ENCODE results near the gene LMBR1.
"Not testable (repeated sequence)": the region's sequence is repeated elsewhere in the genome, so short reads cannot be mapped to it uniquely, and the experiment has no call there.

LMBR1 gene

DNA sequence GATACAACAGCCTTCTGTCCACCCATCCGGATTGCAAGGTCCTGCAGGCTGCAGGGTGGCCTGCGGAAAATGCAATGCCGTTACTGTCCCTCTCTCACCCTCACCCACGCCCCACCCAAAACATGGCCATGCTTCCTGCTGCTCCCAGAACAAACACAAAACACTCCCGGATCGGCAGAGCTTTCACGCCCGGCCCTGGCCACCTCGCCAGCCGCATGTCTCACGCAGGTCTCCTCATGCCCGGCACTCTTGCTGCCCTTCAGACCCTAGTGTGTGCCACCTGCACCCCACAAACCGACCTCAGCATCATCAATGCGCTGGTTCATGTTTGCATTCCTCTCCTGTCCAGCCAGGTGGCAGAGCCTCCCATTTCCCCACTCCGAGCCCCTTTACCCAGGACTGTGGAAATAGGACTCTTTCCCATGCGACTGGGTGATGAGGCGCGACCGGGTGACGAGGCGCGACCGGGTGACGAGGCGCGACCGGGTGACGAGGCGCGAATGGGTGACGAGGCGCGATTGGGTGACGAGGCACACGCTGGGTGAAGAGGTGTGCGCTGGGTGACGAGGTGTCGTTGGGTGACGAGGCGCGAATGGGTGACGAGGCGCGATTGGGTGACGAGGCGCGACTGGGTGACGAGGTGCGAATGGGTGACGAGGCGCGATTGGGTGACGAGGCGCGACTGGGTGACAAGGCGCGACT is 47.6 kb upstream of the LMBR1 start:
- peaks cover 28% of the 10 kb centered on the region for H3K27me3 ChIP-seq (ENCODE audit: control insufficient read depth, low read length)
- peaks cover 18% of the 10 kb centered on the region for H3K9me3 ChIP-seq (ENCODE audit: control insufficient read depth, insufficient read depth, low read length)
- no peak overlapping the region for H3K4me2 ChIP-seq (ENCODE audit: low read length)
- no peak overlapping the region for H3K27ac ChIP-seq (ENCODE audit: low read depth, low read length)
- peaks cover 8% of the 10 kb centered on the region for H3K4me1 ChIP-seq (ENCODE audit: control insufficient read depth, low read length)
- H3K79me2 ChIP-seq (ENCODE audit: control insufficient read depth, low read length) = no peaks in the 10 kb centered on the region
- H4K20me1 ChIP-seq (ENCODE audit: control insufficient read depth, insufficient read depth, low read depth, low read length) = no peaks in the 10 kb centered on the region
- TF ChIP-seq EZH2phosphoT487 (IDR thresholded peaks at IDR 0.05; ENCODE audit: borderline replicate concordance, low read length) (no peak), CTCF (IDR thresholded peaks at IDR 0.05; ENCODE audit: low read depth, low read length, poor library complexity, severe bottlenecking) (no peak)
- H3K4me3 ChIP-seq (ENCODE audit: low read length) = no peak overlapping the region
- no peaks in the 10 kb centered on the region for H3K9me2 ChIP-seq (replicated peaks; ENCODE audit: control insufficient read depth, low read length)
- no peaks in the 10 kb centered on the region for H3K36me3 ChIP-seq (ENCODE audit: control insufficient read depth, low read length)
- peaks cover 3% of the 10 kb centered on the region; the same call in 1 of the 2 replicates for H3F3A ChIP-seq (ENCODE audit: control insufficient read depth, insufficient read depth)

DNA sequence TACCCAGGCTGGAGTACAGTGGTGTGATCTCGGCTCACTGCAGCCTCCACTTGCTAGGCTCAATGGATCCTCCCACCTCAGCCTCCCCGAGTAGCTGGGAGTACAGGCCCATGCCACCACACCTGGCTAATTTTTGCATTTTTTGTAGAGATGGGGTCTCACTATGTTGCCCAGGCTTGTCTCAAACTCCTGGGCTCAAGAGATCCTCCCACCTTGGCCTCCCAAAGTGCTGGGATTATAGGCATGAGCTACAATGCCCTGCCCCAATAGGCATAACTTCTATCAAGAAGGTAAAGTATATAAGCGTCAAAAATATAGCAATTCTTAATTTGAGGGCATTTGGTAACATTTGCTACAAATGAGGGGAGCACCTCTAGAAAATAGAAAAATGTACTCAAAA is 43.8 kb upstream of the LMBR1 start:
- not testable (repeated sequence) for H3K4me3 ChIP-seq (ENCODE audit: low read length); H3K9me2 ChIP-seq (replicated peaks; ENCODE audit: control insufficient read depth, low read length); H4K20me1 ChIP-seq (ENCODE audit: control insufficient read depth, insufficient read depth, low read depth, low read length); H3K27me3 ChIP-seq (ENCODE audit: control insufficient read depth, low read length); H3K36me3 ChIP-seq (ENCODE audit: control insufficient read depth, low read length); H3F3A ChIP-seq (ENCODE audit: control insufficient read depth, insufficient read depth); H3K4me2 ChIP-seq (ENCODE audit: low read length); H3K27ac ChIP-seq (ENCODE audit: low read depth, low read length); H3K4me1 ChIP-seq (ENCODE audit: control insufficient read depth, low read length); H3K79me2 ChIP-seq (ENCODE audit: control insufficient read depth, low read length)
- peaks cover 16% of the 10 kb centered on the region for H3K9me3 ChIP-seq (ENCODE audit: control insufficient read depth, insufficient read depth, low read length)

GRCh38 chr7:156935250-156935649 is 42.3 kb upstream of the LMBR1 start:
- Histone ChIP-seq H3K4me2 (ENCODE audit: low read length) (no peak overlapping the region), H3K79me2 (ENCODE audit: control insufficient read depth, low read length) (no peaks in the 10 kb centered on the region), H3K36me3 (ENCODE audit: control insufficient read depth, low read length) (no peaks in the 10 kb centered on the region), H3K27me3 (ENCODE audit: control insufficient read depth, low read length) (peaks cover 9% of the 10 kb centered on the region), H3K4me3 (ENCODE audit: low read length) (no peak overlapping the region), H3F3A (ENCODE audit: control insufficient read depth, insufficient read depth) (no peaks in the 10 kb centered on the region), H3K9me2 (replicated peaks; ENCODE audit: control insufficient read depth, low read length) (no peaks in the 10 kb centered on the region), H3K27ac (ENCODE audit: low read depth, low read length) (no peak overlapping the region), H3K9me3 (ENCODE audit: control insufficient read depth, insufficient read depth, low read length) (peaks cover under 1% of the 10 kb centered on the region; the same call in 1 of the 2 replicates), H3K4me1 (ENCODE audit: control insufficient read depth, low read length) (no peaks in the 10 kb centered on the region), H4K20me1 (ENCODE audit: control insufficient read depth, insufficient read depth, low read depth, low read length) (no peaks in the 10 kb centered on the region)
- TF ChIP-seq EZH2phosphoT487 (IDR thresholded peaks at IDR 0.05; ENCODE audit: borderline replicate concordance, low read length) (no peak), CTCF (IDR thresholded peaks at IDR 0.05; ENCODE audit: low read depth, low read length, poor library complexity, severe bottlenecking) (no peak)

DNA sequence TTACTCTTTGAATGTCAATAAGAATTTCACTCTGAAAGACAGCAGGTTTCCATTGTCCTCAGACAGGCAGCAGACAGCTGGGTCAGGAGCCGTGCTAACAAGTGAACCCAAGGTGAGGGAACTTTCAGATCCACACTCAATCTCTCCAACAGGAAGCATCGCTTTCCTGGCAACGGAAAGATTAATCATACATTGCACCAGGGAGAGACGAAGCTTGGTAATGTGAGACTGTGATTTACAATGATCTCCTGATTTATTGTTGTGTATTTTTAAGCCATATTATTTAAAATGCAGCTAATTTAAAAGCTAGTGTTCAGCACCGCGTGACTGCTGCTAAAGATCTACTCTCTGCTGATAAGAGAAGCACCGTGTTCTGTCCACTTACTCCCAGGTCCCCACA is 39.0 kb upstream of the LMBR1 start:
- Histone ChIP-seq H3K4me3 (ENCODE audit: low read length) (no peak overlapping the region), H3K27ac (ENCODE audit: low read depth, low read length) (no peak overlapping the region), H3K4me1 (ENCODE audit: control insufficient read depth, low read length) (peaks cover 3% of the 10 kb centered on the region; the same call in 1 of the 2 replicates), H3K9me2 (replicated peaks; ENCODE audit: control insufficient read depth, low read length) (no peaks in the 10 kb centered on the region), H3K27me3 (ENCODE audit: control insufficient read depth, low read length) (peaks cover 12% of the 10 kb centered on the region), H3K79me2 (ENCODE audit: control insufficient read depth, low read length) (no peaks in the 10 kb centered on the region), H3F3A (ENCODE audit: control insufficient read depth, insufficient read depth) (no peaks in the 10 kb centered on the region), H3K36me3 (ENCODE audit: control insufficient read depth, low read length) (no peaks in the 10 kb centered on the region), H3K9me3 (ENCODE audit: control insufficient read depth, insufficient read depth, low read length) (no peaks in the 10 kb centered on the region), H3K4me2 (ENCODE audit: low read length) (no peak overlapping the region), H4K20me1 (ENCODE audit: control insufficient read depth, insufficient read depth, low read depth, low read length) (no peaks in the 10 kb centered on the region)
- TF ChIP-seq EZH2phosphoT487 (IDR thresholded peaks at IDR 0.05; ENCODE audit: borderline replicate concordance, low read length) (no peak), CTCF (IDR thresholded peaks at IDR 0.05; ENCODE audit: low read depth, low read length, poor library complexity, severe bottlenecking) (no peak)

Data from DOHH2 (cell line).